AG04450 (cell line): ENCODE results near the gene RFX2. TPM values are rescaled to one million over a fixed set of nuclear protein-coding genes. Genes with fewer than 3 reads are reported as not detected.
A peak's percentile ranks its signal among the peaks of the same experiment; 100 is the strongest.

Experiments used
- CTCF ChIA-PET: fragments of 300-600, 350-600 bp; formaldehyde crosslinking; extraction: SDS; loops from one replicate; lab custom pipeline; 2022; ENCODE audit warnings: antibody characterized with exemption, inconsistent platforms; lab: Charles Lee
- POLR2A ChIA-PET: fragments of 350-600 bp; formaldehyde crosslinking; extraction: SDS; loops from one replicate; lab custom pipeline; 2021; ENCODE audit warnings: antibody characterized with exemption, inconsistent platforms; lab: Yijun Ruan, JAX
- DNase-seq: peaks from one replicate; pipeline ENCODE4 v3.0.0-alpha.2; 2011; ENCODE audit warnings: low read depth, low spot score
- H3K27ac ChIP-seq: one replicate; pipeline ENCODE4 v1.5.1; 2012; ENCODE audit warnings: low read depth, low read length, control low read depth
- H3K27me3 ChIP-seq: one replicate; pipeline ENCODE4 v1.6.0; 2012; ENCODE audit warnings: low read length; ENCODE audit not compliant: control insufficient read depth, insufficient read depth
- H3K4me3 ChIP-seq: 2 replicates; pipeline ENCODE4 v1.5.1; 2011; ENCODE audit warnings: mild to moderate bottlenecking, low read depth, low read length, control low read depth
- H3K9me3 ChIP-seq: 2 replicates; pipeline ENCODE4 v1.5.1; 2012; ENCODE audit warnings: low read length; ENCODE audit not compliant: control insufficient read depth, insufficient read depth
- polyA plus RNA-seq: library from polyadenylated mRNA; depleted of rRNA; stranded (reverse); fragments of >200 nt; gene quantifications from 2 replicates; pipeline ENCODE4 v1.2.3, GENCODE V29; 2011
- TF ChIP-seq, protein P1 (sequence below): IDR thresholded peaks from 2 replicates; pipeline ENCODE4 v1.5.1; 2011; ENCODE audit warnings: low read depth, low read length, control low read depth, inconsistent platforms

Gene RFX2
- polyA plus RNA-seq, 1 experiment = 2.9 TPM

DNA sequence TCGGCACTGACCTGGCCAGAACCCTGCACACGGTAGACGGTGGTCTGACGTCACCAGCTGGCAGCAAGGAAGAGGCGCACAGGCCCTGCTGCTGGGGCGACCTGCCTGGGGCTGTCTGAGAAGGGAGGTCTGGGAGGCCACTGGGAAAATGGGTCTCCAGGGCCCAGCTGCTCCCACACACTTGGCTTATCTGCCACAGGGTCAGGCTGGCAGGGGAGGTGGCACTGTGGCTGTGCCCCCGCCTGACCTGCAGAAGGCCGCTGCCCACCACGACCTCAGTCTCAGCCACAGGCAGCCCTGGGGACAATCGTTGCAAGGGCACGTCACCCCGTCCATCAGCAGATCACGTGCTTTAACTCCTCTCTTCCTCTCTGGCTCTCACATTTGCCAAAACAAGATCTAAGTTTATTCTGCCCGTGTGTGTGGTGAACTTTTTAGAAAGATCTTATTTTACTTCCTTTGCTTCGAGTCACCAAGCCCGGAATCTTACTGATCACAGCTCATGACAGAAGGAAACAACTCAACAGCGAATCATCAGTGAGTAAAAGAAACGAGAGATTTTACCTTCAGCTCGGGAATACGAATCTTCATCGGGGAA lies 87.1 kb downstream of the RFX2 start:
- Histone ChIP-seq H3K27ac (peak overlapping the region; percentile 71), H3K9me3 (no peaks in the 10 kb centered on the region; the same call in 1 of the 2 replicates), H3K27me3 (peaks cover 4% of the 10 kb centered on the region), H3K4me3 (no peak overlapping the region)
- CTCF ChIA-PET = interaction anchor here (0.6 to 3.1 kb wide), 19 partner anchors 9 to 790 kb away, joined by 3 to 38 read pairs (median 8); partner anchors contain the start of gene NRTN
- DNase-seq = no peak
- TF ChIP-seq, protein P1, sequence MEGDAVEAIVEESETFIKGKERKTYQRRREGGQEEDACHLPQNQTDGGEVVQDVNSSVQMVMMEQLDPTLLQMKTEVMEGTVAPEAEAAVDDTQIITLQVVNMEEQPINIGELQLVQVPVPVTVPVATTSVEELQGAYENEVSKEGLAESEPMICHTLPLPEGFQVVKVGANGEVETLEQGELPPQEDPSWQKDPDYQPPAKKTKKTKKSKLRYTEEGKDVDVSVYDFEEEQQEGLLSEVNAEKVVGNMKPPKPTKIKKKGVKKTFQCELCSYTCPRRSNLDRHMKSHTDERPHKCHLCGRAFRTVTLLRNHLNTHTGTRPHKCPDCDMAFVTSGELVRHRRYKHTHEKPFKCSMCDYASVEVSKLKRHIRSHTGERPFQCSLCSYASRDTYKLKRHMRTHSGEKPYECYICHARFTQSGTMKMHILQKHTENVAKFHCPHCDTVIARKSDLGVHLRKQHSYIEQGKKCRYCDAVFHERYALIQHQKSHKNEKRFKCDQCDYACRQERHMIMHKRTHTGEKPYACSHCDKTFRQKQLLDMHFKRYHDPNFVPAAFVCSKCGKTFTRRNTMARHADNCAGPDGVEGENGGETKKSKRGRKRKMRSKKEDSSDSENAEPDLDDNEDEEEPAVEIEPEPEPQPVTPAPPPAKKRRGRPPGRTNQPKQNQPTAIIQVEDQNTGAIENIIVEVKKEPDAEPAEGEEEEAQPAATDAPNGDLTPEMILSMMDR = no peak
- POLR2A ChIA-PET = interaction anchor here (0.5 to 1.2 kb wide), 4 partner anchors 17 to 358 kb away, joined by 3 to 6 read pairs (median 4); no protein-coding TSS in a partner anchor

DNA sequence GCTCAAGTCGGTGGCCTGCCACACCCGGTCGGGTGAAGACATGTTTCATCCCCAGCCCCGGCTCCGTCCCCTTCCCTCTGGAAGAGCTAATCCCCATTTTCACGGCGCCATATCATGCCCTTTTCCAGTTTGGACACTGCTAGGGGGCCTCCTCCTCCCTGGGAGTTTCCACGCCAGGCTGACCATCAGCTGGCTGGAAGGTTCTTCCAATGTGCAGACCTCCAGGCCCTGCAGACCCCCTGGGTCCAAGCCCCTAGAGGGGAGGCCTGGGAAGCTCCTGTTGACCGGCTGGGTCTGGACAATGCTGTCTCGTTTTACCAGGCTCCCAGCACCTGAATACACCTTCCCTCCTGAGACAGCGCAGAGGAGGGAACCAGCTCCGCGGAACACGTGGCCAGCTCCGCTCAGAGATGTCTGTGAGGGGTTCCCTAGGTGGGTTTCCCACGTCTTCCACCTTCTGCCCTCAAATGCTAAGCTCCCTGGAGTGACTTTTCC lies 87.7 kb downstream of the RFX2 start:
- Histone ChIP-seq H3K27ac (peak overlapping the region; percentile 71), H3K27me3 (peaks cover 4% of the 10 kb centered on the region), H3K9me3 (no peaks in the 10 kb centered on the region; the same call in 1 of the 2 replicates), H3K4me3 (no peak overlapping the region)
- ChIA-PET POLR2A (interaction anchor here (0.5 to 1.2 kb wide), 4 partner anchors 17 to 358 kb away, joined by 3 to 6 read pairs (median 4); no protein-coding TSS in a partner anchor), CTCF (interaction anchor here (0.6 to 3.1 kb wide), 19 partner anchors 9 to 791 kb away, joined by 3 to 38 read pairs (median 8); partner anchors contain the start of gene NRTN)
- DNase-seq = no peak
- TF ChIP-seq, protein P1 = no peak

DNA sequence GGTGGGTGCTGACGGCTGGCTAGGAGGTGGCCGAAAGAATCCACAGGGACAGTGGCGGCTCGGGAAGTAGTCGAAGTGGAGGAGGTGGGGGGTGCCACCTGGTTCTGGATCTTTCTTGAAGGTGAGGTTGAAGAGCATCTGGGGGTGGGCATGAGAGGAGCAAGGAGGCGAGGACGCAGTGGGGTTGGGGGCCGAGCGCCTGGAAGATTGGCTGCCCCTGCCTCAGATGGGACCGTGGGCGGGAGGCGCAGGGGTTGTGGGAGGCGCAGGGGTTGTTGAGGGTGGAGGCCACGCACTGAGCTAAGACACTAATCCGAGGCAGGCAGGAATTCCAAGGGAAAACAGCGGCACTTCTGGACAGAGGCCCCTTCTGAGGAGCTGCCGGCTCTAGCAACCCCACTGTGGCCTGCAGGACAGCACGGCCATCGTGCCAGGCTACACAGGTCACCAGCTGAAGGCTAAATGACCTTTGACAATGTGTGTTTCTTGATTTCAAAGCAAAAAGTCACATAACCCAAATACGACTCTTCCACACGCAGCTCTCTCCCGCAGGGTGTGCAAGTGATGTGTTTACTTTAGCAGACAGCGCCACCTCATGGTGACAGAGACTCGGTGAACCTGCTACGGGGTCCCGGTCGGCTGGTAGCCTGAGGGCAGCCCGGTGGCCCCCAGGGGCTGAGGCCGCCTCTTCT lies 88.3 kb downstream of the RFX2 start:
- Histone ChIP-seq H3K27ac (no peak overlapping the region), H3K9me3 (no peaks in the 10 kb centered on the region; the same call in 1 of the 2 replicates), H3K4me3 (no peak overlapping the region), H3K27me3 (peaks cover 4% of the 10 kb centered on the region)
- TF ChIP-seq, protein P1 = peak; percentile 60
- peak; percentile 21 for DNase-seq
- ChIA-PET CTCF (interaction anchor here (0.6 to 3.1 kb wide), 23 partner anchors 8 to 791 kb away, joined by 3 to 38 read pairs (median 6); partner anchors contain the start of gene NRTN), POLR2A (interaction anchor here (0.5 to 1.2 kb wide), 4 partner anchors 16 to 250 kb away, joined by 3 to 6 read pairs (median 4); partner anchors contain the start of gene NRTN)

DNA sequence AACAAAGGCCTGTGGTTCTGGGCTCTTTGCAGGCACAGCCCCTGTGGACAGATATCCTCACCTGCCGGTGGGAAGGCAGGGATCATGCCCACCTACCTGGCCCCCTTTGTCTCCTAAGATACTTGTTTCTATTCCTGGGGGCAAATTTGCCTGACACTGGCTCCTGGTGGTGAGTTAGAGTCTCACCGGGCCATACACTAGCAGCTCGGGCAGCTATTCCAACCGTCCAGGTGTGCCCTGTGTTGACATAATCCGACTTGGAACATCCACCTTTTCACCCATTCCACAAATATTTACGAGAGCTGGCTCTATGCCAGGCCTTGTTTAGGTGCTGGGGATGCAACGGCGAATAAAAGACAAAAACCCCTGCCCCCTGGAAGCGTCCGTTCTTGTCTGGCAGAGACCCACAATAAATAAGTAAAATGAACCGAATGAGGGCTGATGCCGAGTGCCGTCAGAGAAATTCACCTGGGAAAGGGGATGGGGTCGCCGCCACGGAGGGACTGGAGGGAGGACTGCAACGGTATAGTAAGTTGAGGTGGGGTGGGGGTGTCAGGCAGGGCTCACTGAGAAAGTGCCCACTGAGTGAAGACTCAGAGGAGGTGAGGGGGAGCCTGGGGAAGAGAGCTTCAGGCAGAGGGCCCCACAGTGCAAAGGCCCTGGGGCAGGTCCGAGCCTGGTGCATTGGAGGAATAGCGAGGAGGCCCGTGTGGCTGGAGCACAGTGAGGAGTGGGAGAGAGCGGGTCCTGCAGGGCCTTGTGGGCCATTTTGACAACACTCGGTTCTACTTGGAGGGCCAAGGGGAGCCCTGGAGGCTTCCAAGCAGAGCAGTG lies 89.1 kb downstream of the RFX2 start:
- TF ChIP-seq, protein P1 = no peak
- no peaks in the 10 kb centered on the region; the same call in 1 of the 2 replicates for H3K9me3 ChIP-seq
- no peak overlapping the region for H3K27ac ChIP-seq
- peaks cover 3% of the 10 kb centered on the region for H3K27me3 ChIP-seq
- H3K4me3 ChIP-seq = no peak overlapping the region
- no peak for DNase-seq
- CTCF ChIA-PET = interaction anchor here (0.6 to 3.1 kb wide), 9 partner anchors 7 to 231 kb away, joined by 3 to 38 read pairs (median 8); partner anchors contain the start of gene NRTN
- POLR2A ChIA-PET = no interaction called here
